Ovary (tissue), 3 donors: ENCODE results near the gene CEBPZOS.

Experiments used
- EP300 ChIP-seq: sonication (generic); formaldehyde crosslinking; IDR thresholded peaks from one replicate; pipeline ENCODE4 v1.6.1; 2017; ENCODE audit warnings: antibody characterized with exemption
- POLR2A ChIP-seq: fragments of 450-650 bp; IDR thresholded peaks from one replicate; pipeline ENCODE4 v1.6.1; 2017; ENCODE audit warnings: antibody characterized with exemption, mild to moderate bottlenecking, moderate library complexity
- TF ChIP-seq, protein P1 (sequence below), 3 donors: fragments of 450-650 bp in 2 of 3; fragments of 200-600 bp in 1 of 3; IDR thresholded peaks; one replicate each; pipeline versions ENCODE4 v1.5.1 to v1.8.0; 2016 to 2022; ENCODE audit warnings: antibody characterized with exemption in 3 of 3, mild to moderate bottlenecking in 1 of 3
- donor health status: DM: no; HTN: no; CAD: no.

- TF ChIP-seq, protein P1, sequence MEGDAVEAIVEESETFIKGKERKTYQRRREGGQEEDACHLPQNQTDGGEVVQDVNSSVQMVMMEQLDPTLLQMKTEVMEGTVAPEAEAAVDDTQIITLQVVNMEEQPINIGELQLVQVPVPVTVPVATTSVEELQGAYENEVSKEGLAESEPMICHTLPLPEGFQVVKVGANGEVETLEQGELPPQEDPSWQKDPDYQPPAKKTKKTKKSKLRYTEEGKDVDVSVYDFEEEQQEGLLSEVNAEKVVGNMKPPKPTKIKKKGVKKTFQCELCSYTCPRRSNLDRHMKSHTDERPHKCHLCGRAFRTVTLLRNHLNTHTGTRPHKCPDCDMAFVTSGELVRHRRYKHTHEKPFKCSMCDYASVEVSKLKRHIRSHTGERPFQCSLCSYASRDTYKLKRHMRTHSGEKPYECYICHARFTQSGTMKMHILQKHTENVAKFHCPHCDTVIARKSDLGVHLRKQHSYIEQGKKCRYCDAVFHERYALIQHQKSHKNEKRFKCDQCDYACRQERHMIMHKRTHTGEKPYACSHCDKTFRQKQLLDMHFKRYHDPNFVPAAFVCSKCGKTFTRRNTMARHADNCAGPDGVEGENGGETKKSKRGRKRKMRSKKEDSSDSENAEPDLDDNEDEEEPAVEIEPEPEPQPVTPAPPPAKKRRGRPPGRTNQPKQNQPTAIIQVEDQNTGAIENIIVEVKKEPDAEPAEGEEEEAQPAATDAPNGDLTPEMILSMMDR (IDR thresholded peaks at IDR 0.05), result no peak
- TF ChIP-seq POLR2A, result no peak
- TF ChIP-seq EP300, result no peak
These were observed 27.8 kb downstream of the CEBPZOS start for GRCh38 chr2:37224063-37224462.
